NCI-H524 treated with DMSO at 0.1 percent for 48 hours (cell line): Measurements from ENCODE around the gene SCGB3A1.

ENCODE experiments used
- DNase-seq: peaks from one replicate; lab custom pipeline; 2025; lab: John Stamatoyannopoulos, UW

Gene SCGB3A1

GRCh38 chr5:180586870-180587269 lies 4.4 kb downstream of the SCGB3A1 start:
- no peak for DNase-seq

- no peak for DNase-seq
These were observed 5.1 kb downstream of the SCGB3A1 start for GRCh38 chr5:180586204-180586603.

GRCh38 chr5:180583738-180584137 lies 7.6 kb downstream of the SCGB3A1 start:
- DNase-seq, result no peak

GRCh38 chr5:180580681-180581080 lies 10.6 kb downstream of the SCGB3A1 start:
- no peak for DNase-seq

- DNase-seq, result no peak
These were observed 15.7 kb downstream of the SCGB3A1 start for GRCh38 chr5:180575571-180575970.

- DNase-seq, result no peak
These were observed 22.4 kb downstream of the SCGB3A1 start for GRCh38 chr5:180568914-180569313.

- DNase-seq, result no peak
These were observed 27.3 kb downstream of the SCGB3A1 start for GRCh38 chr5:180563994-180564393.

GRCh38 chr5:180558232-180558631 lies 33.1 kb downstream of the SCGB3A1 start:
- DNase-seq, result no peak

- no peak for DNase-seq
These were observed 34.0 kb downstream of the SCGB3A1 start for GRCh38 chr5:180557217-180557809.

- no peak for DNase-seq
These were observed 36.0 kb downstream of the SCGB3A1 start for GRCh38 chr5:180555168-180555921.

- no peak for DNase-seq
These were observed 37.8 kb downstream of the SCGB3A1 start for GRCh38 chr5:180553530-180553929.

- no peak for DNase-seq
These were observed 42.7 kb downstream of the SCGB3A1 start for GRCh38 chr5:180548563-180548962.

- no peak for DNase-seq
These were observed 46.1 kb downstream of the SCGB3A1 start for GRCh38 chr5:180545248-180545647.

GRCh38 chr5:180541710-180542109 lies 49.6 kb downstream of the SCGB3A1 start:
- no peak for DNase-seq
